SU-DHL-6 (cell line): ENCODE results near the gene KCNH4.

ENCODE experiments used
- H2AFZ ChIP-seq: fragments of 200-600 bp; sonication (generic); 2 replicates; pipeline ENCODE4 v1.6.1; 2014; ENCODE audit warnings: low read depth, mild to moderate bottlenecking, moderate library complexity, mixed read lengths, antibody characterized with exemption, low read length; ENCODE audit not compliant: severe bottlenecking
- H3F3A ChIP-seq: fragments of 200-600 bp; shearing (Covaris generic); 2 replicates; pipeline ENCODE4 v1.6.0; 2016; ENCODE audit warnings: antibody characterized with exemption, mild to moderate bottlenecking; ENCODE audit not compliant: insufficient read depth
- H3K27ac ChIP-seq: fragments of 200-600 bp; sonication (generic); 2 replicates; pipeline ENCODE4 v1.5.1; 2016; ENCODE audit warnings: low read depth, mild to moderate bottlenecking, low read length, moderate library complexity, mixed read lengths
- H3K27me3 ChIP-seq: fragments of 200-600 bp; sonication (generic), shearing (Covaris generic); 2 replicates; pipeline ENCODE4 v1.6.0; 2014; ENCODE audit warnings: mild to moderate bottlenecking, low read length
- H3K36me3 ChIP-seq: fragments of 200-600 bp; sonication (generic); 2 replicates; pipeline ENCODE4 v1.6.1; 2014; ENCODE audit warnings: mild to moderate bottlenecking, low read length, mixed read lengths
- H3K4me2 ChIP-seq: fragments of 300-600, 200-600 bp; shearing (Covaris generic), sonication (generic); 2 replicates; pipeline ENCODE4 v1.6.0; 2014; ENCODE audit warnings: low read length, low read depth, mild to moderate bottlenecking; ENCODE audit not compliant: poor library complexity, severe bottlenecking
- H3K4me3 ChIP-seq: fragments of 200-600 bp; sonication (generic); 2 replicates; pipeline ENCODE4 v1.5.1; 2014; ENCODE audit warnings: antibody characterized with exemption, low read length, mild to moderate bottlenecking, mixed read lengths; ENCODE audit not compliant: insufficient read depth, poor library complexity, severe bottlenecking
- H3K79me2 ChIP-seq: fragments of 200-600 bp; sonication (generic); 2 replicates; pipeline ENCODE4 v1.6.1; 2014; ENCODE audit warnings: mild to moderate bottlenecking, low read length, moderate library complexity; ENCODE audit not compliant: insufficient read depth
- H3K9ac ChIP-seq: fragments of 200-600 bp; sonication (generic); 2 replicates; pipeline ENCODE4 v1.7.0; 2014; ENCODE audit warnings: mild to moderate bottlenecking, low read length
- H3K9me2 ChIP-seq: fragments of 200-600 bp; sonication (generic); replicated peaks from 2 replicates; pipeline ENCODE4 v1.6.1; 2014; ENCODE audit warnings: low read length; ENCODE audit not compliant: insufficient read depth
- H3K9me3 ChIP-seq: fragments of 200-600 bp; sonication (generic); 2 replicates; pipeline ENCODE4 v1.6.1; 2014; ENCODE audit warnings: low read length, mixed read lengths; ENCODE audit not compliant: insufficient read depth
- H4K20me1 ChIP-seq: fragments of 200-600 bp; sonication (generic); 2 replicates; pipeline ENCODE4 v1.6.1; 2014; ENCODE audit warnings: low read depth, mild to moderate bottlenecking, antibody characterized with exemption, low read length, moderate library complexity, mixed read lengths
- CTCF ChIP-seq: fragments of 200-600 bp; sonication (generic); IDR thresholded peaks from one replicate; pipeline ENCODE4 v1.5.1; 2017; ENCODE audit warnings: antibody characterized with exemption, mild to moderate bottlenecking, low read length, moderate library complexity; ENCODE audit not compliant: insufficient read depth, poor library complexity, severe bottlenecking
- EZH2phosphoT487 ChIP-seq: fragments of 200-600 bp; sonication (generic), shearing (Covaris generic); conservative IDR thresholded peaks from 2 replicates; pipeline ENCODE4 v1.6.1; 2018; ENCODE audit warnings: mild to moderate bottlenecking, antibody characterized with exemption, low read length, moderate library complexity, mixed read lengths

The KCNH4 gene

DNA sequence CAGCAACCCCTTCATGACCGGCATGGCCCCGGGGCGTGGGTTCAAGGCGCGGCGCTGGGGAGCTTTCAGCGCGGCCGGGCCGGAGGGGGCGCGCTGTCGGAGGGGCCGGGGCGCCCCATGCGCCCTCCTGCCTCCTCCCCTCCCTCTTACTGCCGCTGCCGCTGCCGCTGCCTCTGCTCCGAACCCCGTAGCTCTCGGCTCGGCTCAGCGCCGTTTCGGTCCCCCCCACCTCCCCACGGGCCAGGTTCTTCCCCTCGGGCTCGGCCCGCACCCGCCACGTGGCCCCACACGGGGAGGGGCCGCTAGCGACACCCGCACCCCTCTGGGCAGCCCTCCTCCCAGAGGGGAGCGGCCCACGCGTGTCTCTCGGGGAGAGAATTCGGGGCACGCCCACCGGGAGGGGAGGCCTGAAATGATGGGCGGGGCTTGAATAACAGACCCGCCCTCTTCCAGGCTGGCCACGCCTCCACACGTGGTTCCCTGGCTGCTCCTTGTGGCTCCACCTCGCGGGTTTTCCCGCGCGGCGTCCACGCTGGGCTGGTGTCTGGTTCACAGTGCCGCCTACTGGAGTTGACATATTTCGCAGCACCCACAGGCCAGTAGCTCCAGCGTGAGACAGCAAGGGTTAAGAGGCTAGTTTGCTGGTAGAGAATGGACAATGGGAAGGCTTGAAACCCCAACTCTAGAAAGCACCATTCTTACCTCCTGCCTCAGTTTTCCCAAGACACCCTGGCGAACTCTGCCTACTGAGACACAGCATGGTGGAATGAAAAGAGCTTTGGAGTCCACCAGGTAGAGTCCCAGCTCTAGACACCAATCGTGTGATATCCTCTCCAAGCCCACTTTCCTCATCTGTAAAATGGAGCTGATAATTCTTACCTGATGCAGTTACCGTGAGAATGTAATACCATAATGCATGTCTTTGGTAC is at the start of gene KCNH4:
Gene KCNH4, minus strand, starts transcription at position 221 of the 929 bp plus-strand sequence. Its CDS starts 197 bp downstream, at position 24.
- H2AFZ ChIP-seq: peak within 1 kb of the TSS; percentile 36
- peak within 1 kb of the TSS; percentile 38 for H3K9ac ChIP-seq
- H3K9me3 ChIP-seq: no peaks in the 10 kb centered on the region
- TF ChIP-seq EZH2phosphoT487 (no peak), CTCF (peak; percentile 60)
- H3K27ac ChIP-seq: no peak within 1 kb of the TSS
- no peaks in the 10 kb centered on the region for H3K79me2 ChIP-seq
- H3K4me2 ChIP-seq: peak within 1 kb of the TSS; percentile 64
- H4K20me1 ChIP-seq: no peaks in the 10 kb centered on the region
- H3K4me3 ChIP-seq: peak within 1 kb of the TSS; percentile 53
- H3K27me3 ChIP-seq: no peaks in the 10 kb centered on the region
- H3F3A ChIP-seq: peaks cover 16% of the 10 kb centered on the region
- no peaks in the 10 kb centered on the region for H3K9me2 ChIP-seq
- no peaks in the 10 kb centered on the region for H3K36me3 ChIP-seq

GRCh38 chr17:42230225-42230624 is 49.3 kb upstream of the KCNH4 start:
- no peaks in the 10 kb centered on the region for H3K36me3 ChIP-seq
- no peaks in the 10 kb centered on the region for H3F3A ChIP-seq

GRCh38 chr17:42227849-42228700 is 47.1 kb upstream of the KCNH4 start:
- Histone ChIP-seq H3K27ac (no peak overlapping the region), H3K4me2 (no peak overlapping the region), H3K9ac (no peak overlapping the region)

More at GRCh38 chr17:42230225-42230624, 49.3 kb upstream of the KCNH4 start:
- H3K9ac ChIP-seq: no peak overlapping the region
- no peak overlapping the region for H2AFZ ChIP-seq
- H4K20me1 ChIP-seq: no peaks in the 10 kb centered on the region
- no peak overlapping the region for H3K4me3 ChIP-seq
- H3K4me2 ChIP-seq: no peak overlapping the region
- no peaks in the 10 kb centered on the region for H3K9me3 ChIP-seq
- H3K79me2 ChIP-seq: no peaks in the 10 kb centered on the region
- no peak for TF ChIP-seq EZH2phosphoT487
- TF ChIP-seq CTCF: no peak
- H3K27me3 ChIP-seq: no peaks in the 10 kb centered on the region
- H3K9me2 ChIP-seq: no peaks in the 10 kb centered on the region
- H3K27ac ChIP-seq: no peak overlapping the region

More at GRCh38 chr17:42227849-42228700, 47.1 kb upstream of the KCNH4 start:
- Histone ChIP-seq H2AFZ (no peak overlapping the region), H3K79me2 (no peaks in the 10 kb centered on the region), H3K9me3 (no peaks in the 10 kb centered on the region), H3K36me3 (no peaks in the 10 kb centered on the region), H3F3A (no peaks in the 10 kb centered on the region), H4K20me1 (no peaks in the 10 kb centered on the region), H3K27me3 (no peaks in the 10 kb centered on the region), H3K4me3 (no peak overlapping the region), H3K9me2 (no peaks in the 10 kb centered on the region)
- no peak for TF ChIP-seq CTCF
- TF ChIP-seq EZH2phosphoT487: no peak
